Spleen (tissue), 11 donors: ENCODE data around the gene LRRN4CL. TPM values are rescaled to one million over a fixed set of nuclear protein-coding genes. Genes with fewer than 3 reads are reported as not detected.

ENCODE experiments used
- DNase-seq: peaks from one replicate; pipeline ENCODE4 v3.0.0-alpha.2; 2020
- H3K27ac ChIP-seq, 8 donors: fragments of 200-600 bp; sonication (generic) in 7 of 8; 1 replicate in 4 of 8; 2 replicates in 4 of 8; pipeline versions ENCODE4 v1.5.0 to v1.8.0; 2016 to 2021; ENCODE audit warnings: inconsistent platforms in 4 of 8, mild to moderate bottlenecking in 4 of 8, moderate library complexity in 1 of 8
- H3K27me3 ChIP-seq, 7 donors: fragments of 200-600 bp; sonication (generic) in 6 of 7; replicated peaks in 1 of 7; 1 replicate in 4 of 7; 2 replicates in 3 of 7; pipeline versions ENCODE4 v1.5.0 to v1.8.0; 2016 to 2021; ENCODE audit warnings: inconsistent platforms in 3 of 7, mild to moderate bottlenecking in 1 of 7
- H3K36me3 ChIP-seq, 6 donors: fragments of 200-600 bp; sonication (generic) in 5 of 6; 1 replicate in 4 of 6; 2 replicates in 2 of 6; pipeline versions ENCODE4 v1.5.0 to v1.8.0; 2016 to 2021; ENCODE audit warnings: inconsistent platforms in 2 of 6
- H3K4me1 ChIP-seq, 6 donors: fragments of 200-600 bp; sonication (generic) in 5 of 6; 1 replicate in 3 of 6; 2 replicates in 3 of 6; pipeline versions ENCODE4 v1.5.0 to v1.8.0; 2016 to 2021; ENCODE audit warnings: inconsistent platforms in 3 of 6
- H3K4me3 ChIP-seq, 8 donors: fragments of 200-600 bp; sonication (generic) in 7 of 8; 1 replicate in 4 of 8; 2 replicates in 4 of 8; pipeline versions ENCODE4 v1.5.0 to v1.8.0; 2016 to 2021; ENCODE audit warnings: inconsistent platforms in 4 of 8, mild to moderate bottlenecking in 4 of 8, moderate library complexity in 2 of 8
- H3K9me3 ChIP-seq, 8 donors: fragments of 200-600 bp; sonication (generic) in 7 of 8; 1 replicate in 4 of 8; 2 replicates in 4 of 8; pipeline versions ENCODE4 v1.5.0 to v1.8.0; 2016 to 2021; ENCODE audit warnings: inconsistent platforms in 4 of 8
- CTCF ChIP-seq, 11 experiments: fragments of 200-600 bp in 7 of 11; fragments of 450-650 bp in 4 of 11; sonication (generic) in 4 of 11; IDR thresholded peaks in 8 of 11; conservative IDR thresholded peaks in 3 of 11; 1 replicate in 7 of 11; 2 replicates in 4 of 11; pipeline versions ENCODE4 v1.4.0 to v1.8.0; 2016 to 2021; ENCODE audit warnings: antibody characterized with exemption in 11 of 11, inconsistent platforms in 4 of 11, mild to moderate bottlenecking in 1 of 11
- POLR2A ChIP-seq, 3 donors: fragments of 450-650 bp; IDR thresholded peaks; one replicate each; pipeline ENCODE4 v1.5.1; 2017; ENCODE audit warnings: antibody characterized with exemption in 3 of 3, mild to moderate bottlenecking in 1 of 3
- POLR2AphosphoS5 ChIP-seq, 3 donors: sonication (generic); formaldehyde crosslinking; IDR thresholded peaks; one replicate each; pipeline ENCODE4 v1.5.1; 2017; ENCODE audit warnings: antibody characterized with exemption in 3 of 3
- WGBS, 5 donors: extraction: QIAGEN DNeasy Blood & Tissue Kit in 3 of 5; methylation state at CpG; one replicate each; pipeline versions ENCODE4 v1.1.5 to v1.1.7; 2013 to 2018; 5-methylcytosine and 5-hydroxymethylcytosine counted together
- intact Hi-C: fragments of 100-400 bp; cut with DNase I; formaldehyde crosslinking; loops from one replicate; pipeline ENCODE4 v1.15.0; 2023; ENCODE audit warnings: low total_unique reads
- polyA plus RNA-seq, 3 donors: library from polyadenylated mRNA; stranded (reverse); fragments of 200-250 nt; gene quantifications; one replicate each; pipeline ENCODE4 v1.2.1, GENCODE V29; 2013
- total RNA-seq, 7 donors: library from RNA; depleted of rRNA in 3 of 7; stranded (reverse); fragments of >200 nt in 3 of 7; fragmentation: NEBNext Ultra II Directional in 4 of 7; extraction: Animal tissue kit (Norgen Biotek cat#: 25700) in 4 of 7; gene quantifications; one replicate each; pipeline versions ENCODE4 v1.1.0 to v1.2.1, GENCODE V29; 2016 to 2021
- donor health status: healthy with polysubstance abuse.
- donor health status: DM: no; HTN: no; CAD: no; lungs with moderate emphysema.
- donor health status: DM: no; HTN: no; CAD: no.
- donor health status: Bipolar disorder and iron deficiency.
- donor health status: healthy.
- donor health status: DM: no; HTN: no; CAD: no.
- donor health status: DM: yes; HTN: yes; CAD: no.

The LRRN4CL gene
- total and polyA plus RNA-seq, 10 donors: 0.04 to 0.48 (median 0.17) TPM; not detected in 7

- WGBS, 5 donors: 78 to 93% (median 86%) methylated on average over 7 of the region's 7 CpGs
- no peak overlapping the region for H3K4me3 ChIP-seq
- peaks cover 23 to 75% (median 71%) of the 10 kb centered on the region in 6 donors for H3K36me3 ChIP-seq
- H3K27ac ChIP-seq: no peak overlapping the region
- H3K4me1 ChIP-seq: peaks cover 14 to 89% (median 45%) of the 10 kb centered on the region in 6 donors
- no peaks in the 10 kb centered on the region for H3K27me3 ChIP-seq
- TF ChIP-seq CTCF (IDR thresholded peaks at IDR 0.05 in 8 of 11, conservative IDR thresholded peaks at IDR 0.05 in 3 of 11) (no peak), POLR2A (IDR thresholded peaks at IDR 0.05) (no peak), POLR2AphosphoS5 (IDR thresholded peaks at IDR 0.05) (no peak)
- no peaks in the 10 kb centered on the region for H3K9me3 ChIP-seq
- no peak for DNase-seq
- intact Hi-C loops: no loop called here
These were observed 32.7 kb upstream of the LRRN4CL start for GRCh38 chr11:62721994-62722393.

- 73 to 80% (median 75%) methylated on average over 2 of the region's 2 CpGs for WGBS, 5 donors
- intact Hi-C loops: no loop called here
- Histone ChIP-seq H3K4me1 (peaks cover 7 to 90% (median 34%) of the 10 kb centered on the region in 6 donors), H3K4me3 (no peak overlapping the region), H3K9me3 (no peaks in the 10 kb centered on the region), H3K27ac (no peak overlapping the region), H3K36me3 (peaks cover 23 to 100% (median 95%) of the 10 kb centered on the region in 6 donors), H3K27me3 (no peaks in the 10 kb centered on the region)
- TF ChIP-seq CTCF (IDR thresholded peaks at IDR 0.05 in 8 of 11, conservative IDR thresholded peaks at IDR 0.05 in 3 of 11): no peak
- no peak for TF ChIP-seq POLR2AphosphoS5 (IDR thresholded peaks at IDR 0.05)
- TF ChIP-seq POLR2A (IDR thresholded peaks at IDR 0.05): no peak
- DNase-seq: no peak
These were observed 30.1 kb upstream of the LRRN4CL start for GRCh38 chr11:62719302-62719978.

GRCh38 chr11:62716816-62717215 lies 27.5 kb upstream of the LRRN4CL start:
- Histone ChIP-seq H3K4me1 (peaks cover 0 to 90% (median 27%) of the 10 kb centered on the region in 6 donors), H3K36me3 (peaks cover 12 to 100% (median 96%) of the 10 kb centered on the region in 6 donors), H3K27me3 (no peaks in the 10 kb centered on the region), H3K9me3 (no peaks in the 10 kb centered on the region), H3K4me3 (no peak overlapping the region), H3K27ac (peak overlapping the region in 1 of 8 donors; percentile 31)
- 85 to 92% (median 88%) methylated on average over 11 of the region's 11 CpGs for WGBS, 5 donors
- no peak for DNase-seq
- intact Hi-C loops: no loop called here
- TF ChIP-seq CTCF (IDR thresholded peaks at IDR 0.05 in 8 of 11, conservative IDR thresholded peaks at IDR 0.05 in 3 of 11) (no peak), POLR2AphosphoS5 (IDR thresholded peaks at IDR 0.05) (peak in 2 of 3 donors; percentile 10 to 17)

GRCh38 chr11:62716206-62716605 lies 26.9 kb upstream of the LRRN4CL start:
- Histone ChIP-seq H3K27me3 (no peaks in the 10 kb centered on the region), H3K4me3 (no peak overlapping the region), H3K4me1 (peaks cover 0 to 85% (median 25%) of the 10 kb centered on the region in 6 donors), H3K27ac (no peak overlapping the region), H3K9me3 (no peaks in the 10 kb centered on the region), H3K36me3 (peaks cover 6 to 100% (median 96%) of the 10 kb centered on the region in 6 donors)
- TF ChIP-seq POLR2A (IDR thresholded peaks at IDR 0.05) (no peak), CTCF (IDR thresholded peaks at IDR 0.05 in 8 of 11, conservative IDR thresholded peaks at IDR 0.05 in 3 of 11) (no peak), POLR2AphosphoS5 (IDR thresholded peaks at IDR 0.05) (no peak)
- 89 to 97% (median 91%) methylated on average over 5 of the region's 5 CpGs for WGBS, 5 donors
- no peak for DNase-seq
- intact Hi-C loops: no loop called here
